IMR-90 (cell line): Measurements from ENCODE around the gene SLC43A2. TPM values are rescaled to one million over a fixed set of nuclear protein-coding genes. Genes with fewer than 3 reads are reported as not detected.

Source experiments
- ATAC-seq: fragments of 200-7000 bp; cut with Tn5 transposase; 2 replicates; pipeline ENCODE4 v1.9.1; 2020; ENCODE audit warnings: low read depth, mild to moderate bottlenecking, moderate library complexity
- BruUV-seq: library from RNA; stranded (reverse); fragments of 400-500 nt; replicated peaks from 2 replicates; lab custom pipeline; 2021; lab: Mats Ljungman, UMichigan
- CTCF ChIA-PET: fragments of 300-600 bp; formaldehyde crosslinking; extraction: SDS; loops from one replicate; lab custom pipeline; 2021; ENCODE audit warnings: antibody characterized with exemption; lab: Yijun Ruan, JAX
- POLR2A ChIA-PET: fragments of 300-600 bp; sonication (Branson Sonifier 250); formaldehyde crosslinking; loops from one replicate; lab custom pipeline; 2022; ENCODE audit warnings: antibody characterized with exemption; ENCODE audit not compliant: unreplicated experiment; lab: Charles Lee
- DNase-seq: peaks from one replicate; pipeline ENCODE4 v3.0.0; 2013
- H2AFZ ChIP-seq: replicated peaks from 2 replicates; pipeline ENCODE3; 2013; ENCODE audit warnings: low read length, mild to moderate bottlenecking; ENCODE audit not compliant: poor library complexity
- H2AK5ac ChIP-seq: 2 replicates; pipeline ENCODE4 v1.6.1; 2013; ENCODE audit warnings: low read depth, low read length, inconsistent platforms
- H2AK9ac ChIP-seq: replicated peaks from 2 replicates; pipeline ENCODE3; 2013; ENCODE audit warnings: mild to moderate bottlenecking, low read depth, low read length, moderate library complexity; ENCODE audit not compliant: poor library complexity
- H2BK120ac ChIP-seq: 2 replicates; pipeline ENCODE4 v1.6.1; 2013; ENCODE audit warnings: low read depth, low read length, inconsistent platforms
- H2BK15ac ChIP-seq: 3 replicates; pipeline ENCODE4 v1.6.1; 2013; ENCODE audit warnings: low read depth, low read length, inconsistent platforms
- H2BK20ac ChIP-seq: 2 replicates; pipeline ENCODE4 v1.6.1; 2013; ENCODE audit warnings: low read depth, mild to moderate bottlenecking, inconsistent platforms, low read length, moderate library complexity
- H2BK5ac ChIP-seq: 2 replicates; pipeline ENCODE4 v1.6.1; 2013; ENCODE audit warnings: mild to moderate bottlenecking, low read depth, low read length, inconsistent platforms; ENCODE audit not compliant: poor library complexity, severe bottlenecking
- H3K14ac ChIP-seq: replicated peaks from 2 replicates; pipeline ENCODE4 v1.6.1; 2013; ENCODE audit warnings: low read depth, low read length, inconsistent platforms
- H3K18ac ChIP-seq: 2 replicates; pipeline ENCODE4 v1.6.1; 2013; ENCODE audit warnings: low read depth, low read length, control low read depth
- H3K23ac ChIP-seq: 2 replicates; pipeline ENCODE4 v1.6.1; 2013; ENCODE audit warnings: low read depth, low read length, inconsistent platforms
- H3K27ac ChIP-seq: 2 replicates; pipeline ENCODE4 v1.5.1; 2013; ENCODE audit warnings: mild to moderate bottlenecking, control low read depth, low read length; ENCODE audit not compliant: insufficient read depth
- H3K27me3 ChIP-seq: 2 replicates; pipeline ENCODE4 v1.6.1; 2013; ENCODE audit warnings: low read length; ENCODE audit not compliant: control insufficient read depth, insufficient read depth
- H3K36me3 ChIP-seq: 2 replicates; pipeline ENCODE4 v1.6.1; 2013; ENCODE audit warnings: low read length, mixed read lengths; ENCODE audit not compliant: control insufficient read depth, insufficient read depth
- H3K4ac ChIP-seq: 2 replicates; pipeline ENCODE4 v1.6.1; 2013; ENCODE audit warnings: low read depth, low read length, inconsistent platforms
- H3K4me1 ChIP-seq: 2 replicates; pipeline ENCODE4 v1.6.1; 2013; ENCODE audit warnings: low read length, mixed read lengths; ENCODE audit not compliant: control insufficient read depth, insufficient read depth
- H3K4me2 ChIP-seq: 2 replicates; pipeline ENCODE4 v1.6.1; 2013; ENCODE audit warnings: low read depth, mild to moderate bottlenecking, control low read depth, low read length, moderate library complexity
- H3K4me3 ChIP-seq: 2 replicates; pipeline ENCODE4 v1.5.1; 2013; ENCODE audit warnings: low read depth, mild to moderate bottlenecking, control low read depth, low read length, moderate library complexity; ENCODE audit not compliant: insufficient read depth
- H3K56ac ChIP-seq: 2 replicates; pipeline ENCODE4 v1.6.1; 2013; ENCODE audit warnings: low read length, inconsistent platforms; ENCODE audit not compliant: insufficient read depth; ENCODE audit errors: extremely low read depth
- H3K79me1 ChIP-seq, 2 experiments: 2 replicates each; pipeline ENCODE4 v1.6.1; 2013; ENCODE audit warnings: low read length in 2 of 2, inconsistent platforms in 1 of 2, low read depth in 1 of 2
- H3K9ac ChIP-seq: 2 replicates; pipeline ENCODE4 v1.6.1; 2013; ENCODE audit warnings: low read depth, low read length, control low read depth
- H3K9me1 ChIP-seq: 2 replicates; pipeline ENCODE4 v1.6.1; 2013; ENCODE audit warnings: low read length, inconsistent platforms; ENCODE audit not compliant: insufficient read depth
- H3K9me3 ChIP-seq: 2 replicates; pipeline ENCODE4 v1.6.1; 2013; ENCODE audit warnings: low read length; ENCODE audit not compliant: control insufficient read depth, insufficient read depth
- H4K20me1 ChIP-seq: 2 replicates; pipeline ENCODE4 v1.6.1; 2013; ENCODE audit warnings: low read length, inconsistent platforms; ENCODE audit not compliant: insufficient read depth
- H4K5ac ChIP-seq: 2 replicates; pipeline ENCODE4 v1.6.1; 2013; ENCODE audit warnings: mild to moderate bottlenecking, low read depth, low read length, control low read depth
- H4K8ac ChIP-seq, 2 experiments: 2 replicates each; pipeline ENCODE4 v1.6.1; 2013; ENCODE audit warnings: low read depth in 2 of 2, low read length in 2 of 2, control low read depth in 1 of 2, inconsistent platforms in 1 of 2
- H4K91ac ChIP-seq: 2 replicates; pipeline ENCODE4 v1.6.1; 2013; ENCODE audit warnings: low read depth, low read length, inconsistent platforms; ENCODE audit not compliant: insufficient read depth
- BHLHE40 ChIP-seq: fragments of 150-350 bp; IDR thresholded peaks from 2 replicates; pipeline ENCODE4 v1.6.1; 2016; ENCODE audit warnings: mild to moderate bottlenecking, low read depth, low read length
- CTCF ChIP-seq: conservative IDR thresholded peaks from 2 replicates; pipeline ENCODE4 v1.5.1; 2012; ENCODE audit warnings: mild to moderate bottlenecking, low read depth, low read length, improper control_type of control experiment
- FOS ChIP-seq: fragments of 150-350 bp; IDR thresholded peaks from 2 replicates; pipeline ENCODE4 v1.6.1; 2016; ENCODE audit warnings: low read depth, low read length
- MXI1 ChIP-seq: IDR thresholded peaks from 2 replicates; pipeline ENCODE4 v1.6.1; 2012; ENCODE audit warnings: low read depth, mild to moderate bottlenecking, low read length, moderate library complexity, borderline replicate concordance
- RAD21 ChIP-seq: IDR thresholded peaks from 2 replicates; pipeline ENCODE4 v1.6.1; 2012; ENCODE audit warnings: low read length, improper control_type of control experiment
- RCOR1 ChIP-seq: IDR thresholded peaks from 2 replicates; pipeline ENCODE4 v1.6.1; 2012; ENCODE audit warnings: mild to moderate bottlenecking, low read length, improper control_type of control experiment; ENCODE audit not compliant: insufficient replicate concordance
- SMC3 ChIP-seq: fragments of 150-350 bp; IDR thresholded peaks from 2 replicates; pipeline ENCODE4 v1.6.1; 2016; ENCODE audit warnings: low read depth, mild to moderate bottlenecking, antibody characterized with exemption, low read length, moderate library complexity
- WGBS, 2 experiments: methylation state at CpG; one replicate each; pipeline versions ENCODE4 v1.1.5 to v1.1.7; 2013; ENCODE audit warnings: missing lambda C conversion rate in 2 of 2; ENCODE audit not compliant: insufficient read length in 1 of 2; ENCODE audit errors: extremely low coverage in 2 of 2; 5-methylcytosine and 5-hydroxymethylcytosine counted together
- dilution Hi-C: fragments of 300-500 bp; cut with HindIII; formaldehyde crosslinking; loops from one replicate; pipeline ENCODE4 v1.14.3; 2018; ENCODE audit warnings: low sequenced_read_pairs; ENCODE audit not compliant: unreplicated experiment
- in situ Hi-C: fragments of 300-500 bp; cut with MboI; formaldehyde crosslinking; loops from 3 replicates; pipeline ENCODE4 v1.14.3; 2019; ENCODE audit warnings: low sequenced_read_pairs, inconsistent platforms, mixed read lengths
- intact Hi-C: fragments of 100-400 bp; cut with micrococcal nuclease; formaldehyde crosslinking; loops from 2 replicates; pipeline ENCODE4 v1.10.0; 2022
- polyA plus RNA-seq, 3 experiments: library from polyadenylated mRNA; depleted of rRNA; stranded (reverse); fragments of >200 nt; gene quantifications; 2 replicates each; pipeline ENCODE4 v1.2.3, GENCODE V29; 2012; ENCODE audit warnings: low replicate concordance in 1 of 3
- total RNA-seq: library from RNA; depleted of rRNA; stranded (reverse); fragments of >200 nt; gene quantifications from 2 replicates; pipeline ENCODE4 v1.2.3, GENCODE V29; 2012
- TF ChIP-seq, protein P1 (sequence below): fragments of 150-350 bp; IDR thresholded peaks from 2 replicates; pipeline ENCODE4 v1.6.1; 2016; ENCODE audit warnings: low read depth, mild to moderate bottlenecking, low read length, moderate library complexity, borderline replicate concordance

Gene SLC43A2
- total and polyA plus RNA-seq, 2 of the 4 experiments (the other 2 are of a cell fraction) = 3.8 to 9.0 TPM

- TF ChIP-seq, protein P1, sequence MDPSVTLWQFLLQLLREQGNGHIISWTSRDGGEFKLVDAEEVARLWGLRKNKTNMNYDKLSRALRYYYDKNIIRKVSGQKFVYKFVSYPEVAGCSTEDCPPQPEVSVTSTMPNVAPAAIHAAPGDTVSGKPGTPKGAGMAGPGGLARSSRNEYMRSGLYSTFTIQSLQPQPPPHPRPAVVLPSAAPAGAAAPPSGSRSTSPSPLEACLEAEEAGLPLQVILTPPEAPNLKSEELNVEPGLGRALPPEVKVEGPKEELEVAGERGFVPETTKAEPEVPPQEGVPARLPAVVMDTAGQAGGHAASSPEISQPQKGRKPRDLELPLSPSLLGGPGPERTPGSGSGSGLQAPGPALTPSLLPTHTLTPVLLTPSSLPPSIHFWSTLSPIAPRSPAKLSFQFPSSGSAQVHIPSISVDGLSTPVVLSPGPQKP = no peak
- TF ChIP-seq FOS = no peak
These were observed 2.0 kb upstream of the SLC43A2 start (continued) for GRCh38 chr17:1630662-1631061.

- Histone ChIP-seq H3K4me1 (peaks cover 5% of the 10 kb centered on the region), H3K4ac (peak overlapping the region; percentile 44), H3K27ac (peak overlapping the region; percentile 64), H3K4me2 (peak overlapping the region; percentile 98), H4K5ac (peak overlapping the region; percentile 65), H3K79me1 (no peaks in the 10 kb centered on the region), H3K9ac (peak overlapping the region; percentile 75), H3K18ac (peak overlapping the region; percentile 7; the same call in 1 of the 2 replicates), H2AFZ (peak overlapping the region; percentile 96), H2AK5ac (peak overlapping the region; percentile 51), H3K4me3 (peak overlapping the region; percentile 71), H4K20me1 (no peaks in the 10 kb centered on the region), H3K23ac (peak overlapping the region; percentile 9), H2BK15ac (peak overlapping the region; percentile 41; the same call in 1 of the 3 replicates), H3K36me3 (no peaks in the 10 kb centered on the region), H2AK9ac (peak overlapping the region; percentile 76), H2BK120ac (peak overlapping the region; percentile 8; the same call in 1 of the 2 replicates), H2BK5ac (peak overlapping the region; percentile 20), H4K91ac (peak overlapping the region; percentile 47), H2BK20ac (no peak overlapping the region), H3K27me3 (peaks cover 11% of the 10 kb centered on the region; the same call in 1 of the 2 replicates), H4K8ac (peak overlapping the region; percentile 70 to 87; a peak in 3 of 4 replicates), H3K9me1 (no peaks in the 10 kb centered on the region), H3K14ac (peak overlapping the region; percentile 33; the same call in 1 of the 2 replicates), H3K9me3 (no peaks in the 10 kb centered on the region), H3K56ac (no peak overlapping the region)
- in situ Hi-C loops (no loop called here), dilution Hi-C loops (no loop called here), intact Hi-C loops (loop anchor here (1.0 to 5.0 kb wide), 2 partner anchors 37 to 55 kb away; no protein-coding TSS in a partner anchor)
- TF ChIP-seq MXI1 (no peak), RCOR1 (no peak), BHLHE40 (no peak), CTCF (peak; percentile 52), RAD21 (peak; percentile 51), SMC3 (peak; percentile 33)
- ChIA-PET POLR2A (interaction anchor here (0.6 kb wide), 1 partner anchor 370 kb away, joined by 4 read pairs; no protein-coding TSS in a partner anchor), CTCF (interaction anchor here (0.6 to 3.2 kb wide), 5 partner anchors 9 to 153 kb away, joined by 3 to 23 read pairs (median 3); partner anchors contain the start of gene RILP)
- BruUV-seq = no TSS peak
- 6% methylated on average over 25 of the region's 45 CpGs; no CpG with 5 or more reads in 1 of the 2 experiments for WGBS, 2 experiments
- no peak for ATAC-seq
- DNase-seq = peak; percentile 33
These were observed 1.1 kb upstream of the SLC43A2 start for GRCh38 chr17:1629504-1630310.
